H7 (cell line): ENCODE data around the gene EDEM1. TPM values are rescaled to one million over a fixed set of nuclear protein-coding genes. Genes with fewer than 3 reads are reported as not detected.
"Not testable (repeated sequence)": the region's sequence is repeated elsewhere in the genome, so short reads cannot be mapped to it uniquely, and the experiment has no call there.

ENCODE experiments used
- DNase-seq: peaks from one replicate; pipeline ENCODE4 v3.0.0; 2012
- H3K27me3 ChIP-seq: 2 replicates; pipeline ENCODE4 v1.6.0; 2011; ENCODE audit warnings: mild to moderate bottlenecking, low read length; ENCODE audit not compliant: control insufficient read depth, insufficient read depth
- H3K36me3 ChIP-seq: replicated peaks from 2 replicates; pipeline ENCODE4 v1.5.1; 2011; ENCODE audit warnings: low read length; ENCODE audit not compliant: control insufficient read depth, insufficient read depth
- H3K4me3 ChIP-seq: 2 replicates; pipeline ENCODE4 v1.5.1; 2011; ENCODE audit warnings: low read depth, mild to moderate bottlenecking, control low read depth, low read length, moderate library complexity; ENCODE audit not compliant: insufficient read depth
- total RNA-seq: library from RNA; depleted of rRNA; stranded (reverse); fragments of >200 nt; shearing (Covaris generic); gene quantifications from 2 replicates; pipeline ENCODE4 v1.2.3, GENCODE V29; 2014

The EDEM1 gene
- total RNA-seq, 1 experiment from 2014 or later: 13.2 TPM

DNA sequence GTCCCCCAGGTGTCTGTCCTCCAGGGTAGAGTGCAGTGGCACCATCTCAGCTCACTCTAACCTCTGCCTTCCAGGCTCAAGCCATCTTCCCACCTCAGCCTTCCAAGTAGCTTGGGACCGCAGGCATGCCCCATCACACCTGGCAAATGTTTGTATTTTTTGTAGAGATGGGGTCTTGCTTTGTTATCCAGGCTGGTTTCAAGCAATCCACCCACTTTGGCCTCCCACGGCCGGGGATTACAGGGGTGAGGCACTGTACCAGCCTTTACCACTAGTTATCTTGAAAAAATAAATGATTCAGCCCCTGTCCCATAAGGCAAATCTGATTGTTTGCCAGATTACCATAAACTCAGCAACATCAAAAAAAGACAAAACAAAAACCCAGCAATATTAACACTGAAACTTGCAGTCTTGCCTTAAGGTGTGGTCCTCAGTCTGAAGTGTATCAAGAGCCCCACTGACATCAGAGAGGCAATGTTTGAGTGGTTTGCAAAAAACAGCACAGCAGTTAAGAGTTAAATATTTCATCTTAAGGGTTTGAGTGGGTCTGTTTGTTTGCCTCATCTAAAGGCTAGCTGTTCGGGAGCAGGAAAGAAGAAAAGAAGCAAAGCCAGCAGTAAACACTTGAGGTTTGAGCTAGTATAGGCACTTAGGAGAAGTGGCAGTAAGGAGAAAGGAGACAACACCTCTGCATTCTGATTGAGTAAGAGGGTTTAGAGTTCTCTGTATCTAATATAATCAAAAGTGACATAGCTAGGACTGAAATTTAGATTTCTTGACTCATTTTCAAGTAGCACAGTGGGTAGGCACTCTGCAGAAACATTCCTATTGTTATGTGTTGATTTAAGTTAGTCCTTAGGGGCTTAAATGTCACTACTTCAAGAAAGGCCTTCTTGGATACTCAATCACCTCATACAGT lies 26.3 kb upstream of the EDEM1 start:
- Histone ChIP-seq H3K27me3 (no peaks in the 10 kb centered on the region), H3K36me3 (no peaks in the 10 kb centered on the region), H3K4me3 (no peak overlapping the region)
- no peak for DNase-seq

GRCh38 chr3:5162102-5162501 lies 25.4 kb upstream of the EDEM1 start:
- H3K36me3 ChIP-seq: no peaks in the 10 kb centered on the region
- DNase-seq: no peak
- H3K4me3 ChIP-seq: no peak overlapping the region
- no peaks in the 10 kb centered on the region for H3K27me3 ChIP-seq

DNA sequence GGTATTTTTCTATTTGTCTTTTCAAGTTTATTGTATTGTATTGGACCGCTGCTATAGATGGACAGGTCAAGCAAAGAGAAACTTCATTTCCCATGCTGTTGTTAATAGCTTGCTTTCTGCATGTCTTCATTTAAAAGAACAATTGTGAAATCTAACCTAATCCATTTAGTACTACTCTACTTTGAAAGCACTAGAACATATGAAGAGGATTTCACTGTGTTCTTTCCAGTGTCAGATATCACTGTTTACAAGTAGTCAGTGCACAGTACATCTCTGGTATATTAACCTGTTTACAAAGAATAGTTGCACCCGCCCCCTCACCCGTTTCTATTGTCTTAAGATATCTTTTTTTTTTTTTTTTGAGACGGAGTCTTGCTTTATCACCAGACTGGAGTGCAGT lies 21.8 kb upstream of the EDEM1 start:
- Histone ChIP-seq H3K36me3 (no peaks in the 10 kb centered on the region; the same call in 1 of the 2 replicates), H3K27me3 (no peaks in the 10 kb centered on the region), H3K4me3 (no peak overlapping the region)
- no peak for DNase-seq

DNA sequence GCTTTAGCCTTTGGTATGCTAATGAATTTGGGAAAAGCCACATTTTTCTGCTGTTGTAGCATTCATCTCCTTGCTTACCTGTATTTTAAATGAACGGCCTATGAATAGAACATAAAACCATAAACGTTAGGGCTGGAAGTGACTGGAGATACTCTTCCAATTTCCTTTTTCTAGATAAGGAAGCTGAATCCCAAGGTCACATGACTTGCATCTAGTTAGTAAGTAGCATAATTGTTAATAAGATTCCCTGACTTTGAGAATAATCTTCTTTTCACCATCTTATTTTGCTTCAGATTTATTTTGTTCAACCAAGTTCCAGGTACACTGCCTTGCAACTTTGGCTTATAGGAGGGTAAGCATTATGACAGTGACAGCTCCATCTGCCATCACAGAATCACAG lies 20.7 kb upstream of the EDEM1 start:
- no peaks in the 10 kb centered on the region; the same call in 1 of the 2 replicates for H3K36me3 ChIP-seq
- H3K27me3 ChIP-seq: no peaks in the 10 kb centered on the region
- no peak overlapping the region for H3K4me3 ChIP-seq
- no peak for DNase-seq

- no peaks in the 10 kb centered on the region for H3K27me3 ChIP-seq
- H3K36me3 ChIP-seq: no peaks in the 10 kb centered on the region; the same call in none of the 2 replicates
- no peak overlapping the region for H3K4me3 ChIP-seq
- DNase-seq: no peak
Observed at GRCh38 chr3:5168110-5168509, 19.4 kb upstream of the EDEM1 start.

DNA sequence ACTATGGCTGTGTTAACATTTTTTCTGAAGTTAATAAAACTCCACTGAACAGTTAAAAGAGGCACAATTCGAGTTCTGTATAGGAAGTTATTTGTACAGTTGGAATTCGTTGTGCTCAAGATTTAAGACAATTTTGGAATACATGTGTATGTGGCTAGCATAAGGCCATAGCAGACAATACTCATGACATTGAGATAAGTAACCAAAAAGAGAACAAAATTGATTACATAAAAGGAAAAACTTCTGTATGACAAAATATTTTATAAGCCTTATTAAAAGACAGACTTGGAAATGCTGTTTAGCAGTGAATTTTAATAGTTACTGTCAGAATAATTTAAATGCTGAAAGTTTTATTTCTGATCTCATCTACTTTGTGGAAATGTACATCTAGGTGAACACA lies 17.7 kb upstream of the EDEM1 start:
- Histone ChIP-seq H3K4me3 (no peak overlapping the region), H3K36me3 (no peaks in the 10 kb centered on the region; the same call in none of the 2 replicates), H3K27me3 (no peaks in the 10 kb centered on the region)
- DNase-seq: no peak

DNA sequence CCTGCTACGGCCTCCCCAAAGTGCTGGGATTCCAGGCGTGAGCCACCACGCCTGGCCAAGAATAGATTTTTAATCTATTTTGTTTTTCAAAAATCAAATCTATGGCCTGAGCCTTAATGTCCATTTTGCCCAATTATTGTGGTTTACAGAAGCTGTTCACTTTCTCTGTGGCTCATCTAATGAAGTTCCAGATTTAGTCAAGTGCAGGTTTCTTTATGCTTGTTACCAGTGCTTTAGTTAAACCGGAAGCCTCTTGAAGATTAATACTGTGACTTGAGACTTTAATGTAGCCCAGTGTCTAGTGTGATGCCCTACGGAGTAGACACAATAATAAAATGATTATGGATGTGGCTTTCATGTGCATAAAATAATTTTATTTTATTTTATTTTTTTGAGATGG lies 16.5 kb upstream of the EDEM1 start:
- no peaks in the 10 kb centered on the region for H3K27me3 ChIP-seq
- H3K4me3 ChIP-seq: no peak overlapping the region
- DNase-seq: no peak
- peaks cover 1% of the 10 kb centered on the region for H3K36me3 ChIP-seq

GRCh38 chr3:5172018-5172417 lies 15.5 kb upstream of the EDEM1 start:
- H3K27me3 ChIP-seq: no peaks in the 10 kb centered on the region
- peaks cover 1% of the 10 kb centered on the region for H3K36me3 ChIP-seq
- no peak for DNase-seq
- H3K4me3 ChIP-seq: no peak overlapping the region

GRCh38 chr3:5179036-5179435 lies 8.5 kb upstream of the EDEM1 start:
- H3K4me3 ChIP-seq, H3K36me3 ChIP-seq: not testable (repeated sequence)

DNA sequence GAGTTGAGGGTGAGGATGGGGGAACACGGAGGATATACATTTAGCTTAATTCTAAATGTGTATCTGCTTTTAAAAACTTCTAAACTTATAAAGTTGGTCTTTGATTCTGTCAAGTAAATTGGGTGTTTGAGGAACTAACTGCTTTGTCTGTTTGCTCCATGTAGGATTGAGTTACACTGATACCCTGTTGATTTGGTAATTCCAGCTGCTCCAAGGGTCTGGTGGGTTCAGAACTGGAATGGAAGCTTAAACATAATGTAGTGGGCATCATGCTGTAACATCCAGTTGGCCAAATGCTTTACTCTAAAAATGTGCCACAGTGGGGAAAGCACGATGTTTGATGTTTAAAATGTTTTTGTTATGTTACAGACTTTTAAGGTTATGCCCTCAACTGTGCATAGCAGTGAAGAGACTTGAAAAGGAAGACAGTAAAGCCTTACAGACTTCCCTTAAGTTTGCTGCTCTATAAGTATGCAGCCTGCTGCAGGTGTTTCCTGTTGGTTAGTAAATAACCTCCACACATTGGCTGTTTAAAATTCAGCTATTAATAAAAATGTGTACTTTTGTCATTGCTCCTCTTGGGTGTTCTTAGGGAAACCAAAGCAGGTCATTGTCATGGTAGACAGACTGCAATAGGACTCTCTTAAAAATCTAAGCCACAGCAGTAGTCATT lies 5.9 kb upstream of the EDEM1 start:
- H3K27me3 ChIP-seq: no peaks in the 10 kb centered on the region
- no peak for DNase-seq
- H3K4me3 ChIP-seq: no peak overlapping the region
- H3K36me3 ChIP-seq: no peaks in the 10 kb centered on the region; the same call in 1 of the 2 replicates

More at GRCh38 chr3:5179036-5179435, 8.5 kb upstream of the EDEM1 start:
- not testable (repeated sequence) for DNase-seq, H3K27me3 ChIP-seq

- H3K36me3 ChIP-seq, H3K27me3 ChIP-seq, H3K4me3 ChIP-seq, DNase-seq: not testable (repeated sequence)
Observed at GRCh38 chr3:5183714-5184113, 3.8 kb upstream of the EDEM1 start.

DNA sequence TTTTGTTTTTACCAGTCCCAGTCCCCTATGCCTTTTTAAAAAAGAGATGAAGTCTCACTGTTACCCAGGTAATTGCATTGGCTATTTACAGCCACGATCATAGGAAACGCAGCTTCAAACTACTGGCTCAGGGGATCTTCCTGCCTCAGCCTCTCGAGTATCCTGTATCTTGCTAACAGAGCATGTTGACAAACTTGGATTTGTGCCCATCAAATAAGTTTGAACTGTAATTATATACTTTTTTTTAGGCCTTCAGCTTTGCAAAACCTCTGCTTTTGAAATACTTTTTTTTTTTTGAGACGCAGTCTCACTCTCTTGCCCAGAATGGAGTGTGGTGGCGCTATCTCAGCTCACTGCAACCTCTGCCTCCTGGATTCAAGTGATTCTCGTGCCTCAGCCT lies 3.0 kb upstream of the EDEM1 start:
- H3K27me3 ChIP-seq: peaks cover 2% of the 10 kb centered on the region; the same call in 1 of the 2 replicates
- DNase-seq: no peak
- no peak overlapping the region for H3K4me3 ChIP-seq
- H3K36me3 ChIP-seq: no peaks in the 10 kb centered on the region; the same call in 1 of the 2 replicates

DNA sequence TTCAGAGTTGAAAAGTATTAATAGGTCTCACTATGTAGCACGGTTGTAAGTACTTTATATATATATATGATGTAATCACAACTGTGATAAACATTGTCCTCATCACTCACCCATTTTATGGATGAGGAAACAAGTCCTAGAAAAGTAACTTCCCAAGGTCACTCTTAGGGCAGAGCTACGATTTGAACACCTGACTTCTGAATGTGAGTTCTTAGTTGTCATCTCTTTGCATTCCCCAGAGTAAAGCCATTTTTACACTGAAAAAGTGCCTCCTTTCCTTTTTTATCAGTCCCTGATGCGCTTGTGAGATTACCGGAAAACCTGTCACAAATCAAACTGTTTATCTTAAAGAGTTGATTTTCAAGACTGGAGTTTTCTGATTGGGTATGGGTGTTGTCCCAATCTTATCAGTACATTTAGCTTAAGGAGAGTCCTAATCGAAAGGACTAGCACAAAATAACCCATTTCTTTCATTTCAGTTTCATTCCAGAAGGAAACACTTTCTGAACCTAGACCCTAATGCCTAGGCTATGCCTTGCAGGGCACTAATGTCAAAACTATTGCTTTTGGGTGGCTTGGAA lies 2.3 kb upstream of the EDEM1 start:
- no peak for DNase-seq
- no peaks in the 10 kb centered on the region; the same call in 1 of the 2 replicates for H3K36me3 ChIP-seq
- no peak overlapping the region for H3K4me3 ChIP-seq
- H3K27me3 ChIP-seq: peaks cover 2% of the 10 kb centered on the region; the same call in 1 of the 2 replicates

GRCh38 chr3:5186089-5186857 lies 1.2 kb upstream of the EDEM1 start:
- H3K36me3 ChIP-seq: no peaks in the 10 kb centered on the region
- peaks cover 2% of the 10 kb centered on the region; the same call in 1 of the 2 replicates for H3K27me3 ChIP-seq
- H3K4me3 ChIP-seq: no peak overlapping the region; the same call in 1 of the 2 replicates
- DNase-seq: peak; percentile 20
